Measurements from ENCODE around the gene DAP3.
"Not testable (repeated sequence)": the region's sequence is repeated elsewhere in the genome, so short reads cannot be mapped to it uniquely, and the experiment has no call there.

DNA sequence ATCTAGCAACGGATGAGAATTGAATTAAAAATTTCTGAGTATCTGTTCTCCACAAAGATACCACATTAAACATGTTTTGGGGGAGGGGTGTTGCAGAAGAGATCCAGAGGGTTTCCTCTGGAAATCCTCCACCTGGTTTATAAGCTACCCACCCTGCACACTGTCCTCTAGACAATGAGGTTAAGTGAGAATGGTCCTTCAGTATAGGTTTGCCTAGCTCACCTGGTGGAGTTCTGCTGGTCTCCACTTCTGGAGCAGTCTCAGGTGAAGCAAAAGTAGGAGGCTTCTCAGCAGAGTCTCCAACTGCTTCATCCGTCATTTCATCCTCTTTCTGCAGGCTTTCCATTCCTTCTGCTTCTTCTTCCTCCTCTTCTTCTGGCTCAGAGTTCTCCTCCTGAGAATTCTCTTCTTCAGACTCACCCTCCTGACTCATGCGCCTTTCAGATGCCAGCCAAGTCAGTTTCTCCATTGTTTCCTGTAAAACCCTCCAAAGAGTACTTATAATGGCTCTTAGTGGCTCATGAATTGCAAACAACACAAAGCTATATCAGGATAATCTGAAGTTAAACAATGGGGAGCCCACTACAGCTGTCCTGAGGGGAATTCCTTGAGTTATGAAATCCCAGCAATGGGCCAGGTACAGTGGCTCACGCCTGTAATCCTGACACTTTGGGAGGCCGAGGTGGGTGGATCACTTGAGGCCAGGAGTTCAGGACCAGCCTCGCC, 74.4 kb downstream of the DAP3 start:
- TF ChIP-seq, protein P1, sequence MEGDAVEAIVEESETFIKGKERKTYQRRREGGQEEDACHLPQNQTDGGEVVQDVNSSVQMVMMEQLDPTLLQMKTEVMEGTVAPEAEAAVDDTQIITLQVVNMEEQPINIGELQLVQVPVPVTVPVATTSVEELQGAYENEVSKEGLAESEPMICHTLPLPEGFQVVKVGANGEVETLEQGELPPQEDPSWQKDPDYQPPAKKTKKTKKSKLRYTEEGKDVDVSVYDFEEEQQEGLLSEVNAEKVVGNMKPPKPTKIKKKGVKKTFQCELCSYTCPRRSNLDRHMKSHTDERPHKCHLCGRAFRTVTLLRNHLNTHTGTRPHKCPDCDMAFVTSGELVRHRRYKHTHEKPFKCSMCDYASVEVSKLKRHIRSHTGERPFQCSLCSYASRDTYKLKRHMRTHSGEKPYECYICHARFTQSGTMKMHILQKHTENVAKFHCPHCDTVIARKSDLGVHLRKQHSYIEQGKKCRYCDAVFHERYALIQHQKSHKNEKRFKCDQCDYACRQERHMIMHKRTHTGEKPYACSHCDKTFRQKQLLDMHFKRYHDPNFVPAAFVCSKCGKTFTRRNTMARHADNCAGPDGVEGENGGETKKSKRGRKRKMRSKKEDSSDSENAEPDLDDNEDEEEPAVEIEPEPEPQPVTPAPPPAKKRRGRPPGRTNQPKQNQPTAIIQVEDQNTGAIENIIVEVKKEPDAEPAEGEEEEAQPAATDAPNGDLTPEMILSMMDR (IDR thresholded peaks at IDR 0.05; ENCODE audit: low read depth, low read length): not testable (repeated sequence)
- not testable (repeated sequence) for TF ChIP-seq POLR2A (IDR thresholded peaks at IDR 0.05; ENCODE audit: extremely low read depth, insufficient read length); MYC (IDR thresholded peaks at IDR 0.05; ENCODE audit: low read depth, low read length)
- TF ChIP-seq, protein P2, sequence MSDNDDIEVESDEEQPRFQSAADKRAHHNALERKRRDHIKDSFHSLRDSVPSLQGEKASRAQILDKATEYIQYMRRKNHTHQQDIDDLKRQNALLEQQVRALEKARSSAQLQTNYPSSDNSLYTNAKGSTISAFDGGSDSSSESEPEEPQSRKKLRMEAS (IDR thresholded peaks at IDR 0.05; ENCODE audit: low read depth, low read length): not testable (repeated sequence)

Measured in NB4 (cell line).